NCI-H1105 treated with DMSO at 0.1 percent for 48 hours (cell line): ENCODE measurements around the gene TMED10.
"Not testable (repeated sequence)": the region's sequence is repeated elsewhere in the genome, so short reads cannot be mapped to it uniquely, and the experiment has no call there.

ENCODE experiments used
- DNase-seq: peaks from one replicate; lab custom pipeline; 2025; lab: John Stamatoyannopoulos, UW

Gene TMED10

DNA sequence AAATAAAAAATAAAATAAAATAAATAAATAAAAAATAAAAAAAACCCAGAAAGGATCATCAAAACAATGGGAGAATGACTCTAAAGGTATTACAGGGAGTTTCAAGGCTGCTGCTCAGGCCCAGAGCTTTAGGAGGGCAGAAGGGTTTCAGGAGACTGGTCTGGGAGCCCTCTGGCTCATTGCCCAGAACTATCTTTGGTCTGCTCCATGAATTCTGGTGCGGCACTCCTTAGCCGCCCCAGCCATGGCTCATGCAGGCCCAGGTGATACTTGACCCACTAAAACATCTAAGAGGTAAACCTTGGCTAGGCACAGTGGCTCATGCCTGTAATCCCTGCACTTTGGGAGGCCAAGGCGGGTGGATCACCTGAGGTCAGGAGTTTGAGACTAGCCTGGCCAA is 14.7 kb upstream of the TMED10 start:
- no peak for DNase-seq

DNA sequence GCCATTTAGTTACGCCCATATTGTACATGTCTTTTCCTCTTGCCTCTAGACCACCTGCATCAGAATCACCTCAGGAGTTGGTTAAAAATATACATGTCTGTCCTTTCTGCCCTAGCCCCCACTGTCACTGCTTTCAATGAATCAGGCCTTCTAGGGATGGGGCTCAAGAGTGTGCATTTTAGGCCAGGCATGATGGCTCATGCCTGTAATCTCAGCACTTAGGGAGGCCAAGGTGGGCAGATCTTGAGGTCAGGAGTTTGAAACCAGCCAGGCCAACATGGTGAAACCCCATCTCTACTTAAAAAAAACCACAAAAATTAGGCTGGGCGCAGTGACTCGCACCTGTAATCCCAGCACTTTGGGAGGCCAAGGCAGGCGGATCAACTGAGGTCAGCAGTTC is 13.6 kb upstream of the TMED10 start:
- no peak for DNase-seq

DNA sequence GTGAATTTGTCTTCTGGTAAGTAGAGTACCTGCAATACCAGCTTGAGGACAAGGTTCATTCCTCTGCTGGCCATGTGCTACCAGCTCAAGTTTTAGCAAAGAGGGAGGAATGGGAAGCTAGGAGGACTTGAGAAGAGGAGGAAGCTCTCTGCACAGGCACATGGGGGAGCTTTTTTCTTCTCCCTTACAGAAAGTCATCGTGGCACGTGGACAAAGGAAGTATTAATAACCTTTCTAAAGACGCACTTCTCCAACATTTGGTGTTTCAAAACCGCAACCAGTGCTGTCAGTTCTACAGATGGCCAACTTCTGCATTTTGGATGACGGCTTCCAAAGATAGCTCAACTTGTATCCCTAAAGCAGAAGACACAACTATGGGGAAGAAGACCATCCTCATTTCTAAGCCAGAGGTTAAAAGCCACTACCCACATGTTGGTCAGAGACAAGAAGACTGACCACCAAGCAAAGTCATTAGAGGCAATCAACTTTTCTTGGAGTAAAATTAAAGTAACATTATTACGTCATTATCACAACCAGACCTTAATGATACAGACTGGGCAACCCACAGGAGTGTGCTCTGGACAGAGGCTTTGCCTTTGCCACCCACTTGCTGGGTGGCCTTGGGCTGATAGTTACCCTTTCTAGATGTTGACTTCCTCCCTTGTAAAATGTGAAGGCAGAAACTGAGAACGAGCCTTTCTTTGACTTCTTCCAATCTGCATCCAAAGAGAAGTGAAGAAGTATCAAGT is 12.3 kb upstream of the TMED10 start:
- no peak for DNase-seq

DNA sequence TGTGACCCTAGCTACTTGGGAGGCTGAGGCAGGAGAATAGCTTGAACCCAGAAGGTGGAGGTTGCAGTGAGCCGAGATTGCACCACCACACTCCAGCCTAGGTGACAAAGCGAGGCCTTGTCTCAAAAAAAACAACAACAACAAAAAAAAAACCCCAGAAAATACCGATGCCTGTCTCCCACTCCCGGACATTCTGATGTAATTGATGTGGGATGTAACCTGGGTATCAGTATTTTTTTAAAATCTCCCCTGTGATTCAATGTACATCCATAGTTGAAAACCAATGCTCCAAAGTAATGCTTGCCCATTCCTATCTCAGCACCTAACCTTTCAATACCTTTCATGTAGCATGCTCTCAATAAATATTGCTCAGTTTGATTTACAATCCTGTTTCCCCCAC is 11.7 kb upstream of the TMED10 start:
- no peak for DNase-seq

DNA sequence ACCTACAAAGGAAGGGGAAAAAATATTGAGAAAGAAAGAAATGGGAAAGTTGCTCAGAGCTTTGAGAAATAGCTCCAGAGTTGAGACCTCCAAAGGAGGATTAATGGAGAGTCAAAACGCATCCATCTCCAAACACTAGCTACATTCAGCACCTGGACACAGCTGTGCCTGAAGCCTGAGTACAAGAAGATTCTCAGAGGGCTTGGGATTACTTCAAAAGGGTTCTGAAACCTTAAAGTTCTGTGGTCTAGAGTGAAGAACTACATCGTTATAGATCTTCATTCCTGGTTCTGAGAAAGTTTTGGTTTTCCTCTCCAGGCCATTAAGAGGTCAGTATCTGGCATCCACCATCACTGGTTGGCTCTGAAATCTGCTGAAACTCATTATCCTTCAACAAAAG is 10.5 kb upstream of the TMED10 start:
- no peak for DNase-seq

DNA sequence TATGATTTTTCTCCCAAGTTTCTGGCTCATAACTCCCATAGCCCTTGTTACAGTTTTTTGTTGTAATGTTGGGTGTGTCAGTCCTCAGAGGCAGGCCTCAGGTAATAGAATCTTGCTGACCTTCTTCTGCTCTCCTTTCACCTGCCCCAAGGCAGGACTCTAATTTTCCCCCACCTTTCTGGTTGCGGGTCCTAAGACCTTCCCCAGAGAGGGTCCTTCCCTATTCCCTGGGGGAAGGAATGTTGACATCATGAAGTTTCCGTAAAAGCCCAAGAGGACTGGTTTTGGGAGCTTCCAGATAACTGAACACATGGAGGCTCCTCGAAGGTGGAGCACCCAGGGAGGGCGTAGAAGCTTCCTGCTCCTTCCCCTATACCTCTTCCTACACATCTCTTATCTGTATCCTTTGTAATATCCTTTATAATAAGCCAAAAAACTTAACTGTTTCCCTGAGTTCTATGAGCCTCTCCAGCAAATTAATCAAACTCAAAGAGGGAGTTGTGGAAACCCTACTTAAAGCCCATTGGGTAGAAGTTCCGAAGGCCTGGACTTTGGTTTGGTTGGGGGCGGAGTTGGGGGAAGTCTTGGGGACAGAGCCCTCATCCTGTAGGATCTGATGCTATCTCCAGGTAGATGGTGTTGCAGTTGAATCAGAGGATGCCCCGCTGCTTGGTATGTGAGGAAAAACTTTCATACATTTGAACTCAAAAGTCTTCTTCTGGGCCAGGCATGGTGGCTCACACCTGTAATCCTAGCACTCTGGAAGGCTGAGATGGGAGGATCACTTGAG is 9.0 kb upstream of the TMED10 start:
- DNase-seq, result no peak

DNA sequence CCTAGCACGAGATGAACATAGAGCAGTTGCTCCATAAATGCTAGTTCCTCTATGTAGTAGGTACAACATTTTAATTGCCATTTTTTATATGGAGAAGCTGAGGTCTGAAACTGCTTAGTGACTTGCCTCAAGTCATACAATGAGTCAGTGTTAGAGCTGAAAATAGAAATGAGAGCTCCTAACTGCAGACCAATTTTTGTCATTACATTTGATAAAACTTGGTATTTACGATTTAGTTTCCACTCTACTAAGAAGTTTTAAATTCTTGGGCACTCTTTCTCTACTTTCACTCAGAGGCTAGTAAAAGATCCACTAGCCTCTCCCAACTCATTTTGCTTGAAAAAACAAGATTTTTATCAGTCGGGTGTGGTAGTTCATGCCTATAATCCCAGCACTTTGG is 8.1 kb upstream of the TMED10 start:
- no peak for DNase-seq

DNA sequence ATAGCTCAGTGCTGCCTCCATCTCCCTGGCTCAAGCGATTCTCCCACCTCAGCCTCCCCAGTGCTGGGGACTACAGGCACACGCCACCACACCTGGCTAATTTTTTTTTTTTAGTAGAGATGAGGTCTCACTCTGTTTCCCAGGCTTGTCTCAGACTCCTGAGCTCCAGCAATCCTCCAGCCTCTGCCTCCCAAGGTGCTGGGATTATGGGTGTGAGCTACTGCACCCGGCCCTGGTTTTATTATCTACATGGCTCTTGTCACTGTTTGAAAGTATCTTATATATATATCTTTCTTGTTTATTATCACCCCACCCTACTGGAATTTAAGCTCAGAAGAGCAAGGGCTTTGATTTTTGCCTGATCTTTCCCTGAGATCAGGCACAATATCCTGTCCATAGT is 7.6 kb upstream of the TMED10 start:
- DNase-seq, result no peak

DNA sequence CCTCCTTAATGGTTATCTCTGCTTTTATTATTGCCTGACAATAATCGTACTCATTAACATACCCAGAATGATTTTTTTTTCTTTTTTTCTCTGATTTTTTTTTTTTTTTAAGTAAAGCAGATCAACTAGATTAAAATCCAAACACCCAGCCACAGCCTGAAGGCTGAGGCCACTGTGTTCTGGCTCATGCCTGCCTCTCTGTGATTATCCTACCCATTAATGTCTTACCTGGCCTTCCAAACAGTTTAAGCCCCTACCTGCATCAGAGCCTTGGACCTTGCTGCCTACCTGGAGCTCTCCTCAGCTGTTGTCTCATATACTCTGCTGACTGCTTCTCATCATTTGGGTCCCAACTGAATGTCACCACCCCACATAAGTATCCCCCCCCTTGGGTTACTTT is 6.8 kb upstream of the TMED10 start:
- DNase-seq, result no peak

DNA sequence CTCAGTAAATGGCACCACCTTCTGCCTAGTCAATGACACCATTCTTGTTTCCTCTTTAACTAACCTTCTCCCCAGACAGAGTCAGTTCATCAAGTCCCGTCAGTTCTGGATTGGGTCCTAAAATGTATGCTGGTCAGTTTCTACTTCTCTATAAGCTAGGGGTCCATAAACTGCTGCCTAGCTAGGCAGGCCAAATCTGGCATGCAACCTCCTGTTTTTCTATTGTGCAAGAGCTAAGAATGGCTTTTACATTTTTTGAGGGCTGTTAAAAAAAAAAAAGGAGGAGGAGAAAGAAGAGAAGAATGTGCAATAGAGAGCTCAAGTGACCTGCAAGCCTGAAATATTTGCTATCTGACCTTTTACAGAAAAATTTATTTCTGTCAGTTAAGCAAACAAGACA is 6.4 kb upstream of the TMED10 start:
- DNase-seq, result no peak

DNA sequence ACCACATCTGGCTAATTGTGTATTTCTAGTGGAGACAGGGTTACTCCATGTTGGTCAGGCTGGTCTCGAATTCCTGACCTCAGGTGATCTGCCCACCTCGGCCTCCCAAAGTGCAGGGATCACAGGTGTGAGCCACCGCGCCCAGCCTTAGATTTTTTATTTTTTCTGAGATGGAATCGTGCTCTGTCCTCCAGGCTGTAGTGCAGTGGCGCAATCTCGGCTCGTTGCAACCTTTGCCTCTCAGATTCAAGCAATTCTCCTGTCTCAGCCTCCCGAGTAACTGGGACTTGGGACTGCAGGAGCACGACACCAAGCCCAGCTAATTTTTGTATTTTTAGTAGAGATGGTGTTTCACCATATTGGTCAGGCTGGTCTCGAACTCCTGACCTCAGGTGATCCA is 5.8 kb upstream of the TMED10 start:
- not testable (repeated sequence) for DNase-seq

DNA sequence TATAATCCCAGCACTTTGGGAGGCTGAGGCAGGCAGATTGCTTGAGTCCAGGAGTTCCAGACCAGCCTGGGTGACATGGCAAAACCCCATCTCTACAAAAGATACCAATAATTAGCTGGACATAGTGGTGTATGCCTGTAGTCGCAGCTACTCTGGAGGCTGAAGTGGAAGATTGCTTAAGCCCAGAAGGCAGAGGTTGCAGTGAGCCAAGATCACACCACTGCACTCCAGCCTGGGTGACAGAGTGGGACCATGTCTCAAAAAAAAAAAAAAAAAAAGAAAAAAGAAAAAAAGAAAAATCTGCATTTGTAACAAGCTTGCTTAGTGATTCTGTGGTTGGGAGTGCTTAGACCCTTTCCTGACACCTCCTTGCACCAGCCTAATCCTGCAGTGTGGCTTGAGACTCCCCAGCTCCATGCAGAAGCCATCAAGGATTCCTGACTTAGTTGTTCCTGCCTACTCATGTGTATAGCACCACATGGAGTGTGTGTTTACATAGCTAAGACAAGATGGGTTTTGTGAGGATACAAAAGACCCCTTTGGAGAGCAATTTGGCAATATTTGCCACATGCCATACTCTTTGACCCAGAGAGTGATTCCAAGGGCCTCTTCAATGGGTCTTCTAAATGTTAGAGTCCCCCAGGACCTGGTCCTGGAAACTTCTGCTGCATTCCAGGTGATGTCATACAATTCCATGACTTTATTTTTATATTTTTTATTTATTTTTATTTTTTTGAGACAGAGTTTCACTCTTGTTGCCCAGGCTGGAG is 5.1 kb upstream of the TMED10 start:
- no peak for DNase-seq

DNA sequence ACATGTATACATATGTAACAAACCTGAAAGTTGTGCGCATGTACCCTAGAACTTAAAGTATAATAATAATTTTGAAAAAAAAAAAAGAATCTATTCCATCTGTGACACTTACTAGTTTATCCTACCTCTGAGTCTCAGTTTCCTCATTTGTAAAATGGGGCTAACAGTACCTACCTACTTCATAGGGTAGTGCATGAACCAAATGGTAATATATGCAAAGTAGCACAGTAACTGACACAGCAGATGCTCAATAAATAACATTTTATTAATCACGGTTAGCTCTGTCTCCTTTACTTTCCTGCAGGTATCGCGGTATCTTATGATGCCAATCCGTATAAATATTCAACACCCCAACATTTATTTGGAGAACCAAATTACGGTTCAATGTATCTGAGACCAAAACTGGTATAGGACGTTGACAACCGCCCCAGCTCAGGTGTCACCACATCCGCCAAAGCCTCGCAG is 703 bp downstream of the TMED10 start:
- no peak for DNase-seq

DNA sequence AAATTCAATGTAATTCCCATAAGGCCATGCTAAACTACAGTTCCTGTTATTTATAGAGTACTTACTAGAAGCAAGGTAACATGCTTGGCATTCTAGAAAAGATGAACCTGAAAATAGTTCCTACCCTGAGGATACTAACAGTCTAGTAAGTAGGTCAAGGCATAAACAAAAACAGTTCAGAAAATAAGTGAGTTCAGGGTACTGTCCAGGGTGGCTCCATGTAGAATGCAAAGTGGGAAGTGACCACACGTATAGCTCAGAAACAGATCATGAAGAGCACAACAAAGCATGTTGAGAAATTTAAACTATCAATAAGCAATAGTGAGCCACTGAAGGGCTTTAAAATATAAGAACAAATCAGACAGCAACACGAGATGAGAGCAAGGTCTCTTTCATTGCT is 2.3 kb downstream of the TMED10 start:
- no peak for DNase-seq

DNA sequence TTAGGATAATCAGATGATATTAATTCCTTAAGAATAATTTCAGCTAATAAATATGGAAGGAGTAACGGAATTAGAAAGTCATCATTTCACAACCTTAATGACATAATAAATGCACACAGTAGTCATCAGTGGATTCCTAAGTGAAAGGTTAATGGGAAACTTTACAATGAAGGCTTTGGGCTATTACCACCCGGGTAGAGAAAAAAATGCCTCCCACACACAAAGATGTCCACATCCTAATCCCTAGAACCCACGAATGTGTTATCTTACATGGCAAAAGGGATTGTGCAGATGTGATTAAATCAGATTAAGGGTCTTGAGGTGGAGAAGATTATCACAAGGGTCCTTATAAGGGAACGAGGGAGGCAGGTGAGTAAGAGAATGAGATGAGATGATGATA is 5.6 kb downstream of the TMED10 start:
- no peak for DNase-seq

DNA sequence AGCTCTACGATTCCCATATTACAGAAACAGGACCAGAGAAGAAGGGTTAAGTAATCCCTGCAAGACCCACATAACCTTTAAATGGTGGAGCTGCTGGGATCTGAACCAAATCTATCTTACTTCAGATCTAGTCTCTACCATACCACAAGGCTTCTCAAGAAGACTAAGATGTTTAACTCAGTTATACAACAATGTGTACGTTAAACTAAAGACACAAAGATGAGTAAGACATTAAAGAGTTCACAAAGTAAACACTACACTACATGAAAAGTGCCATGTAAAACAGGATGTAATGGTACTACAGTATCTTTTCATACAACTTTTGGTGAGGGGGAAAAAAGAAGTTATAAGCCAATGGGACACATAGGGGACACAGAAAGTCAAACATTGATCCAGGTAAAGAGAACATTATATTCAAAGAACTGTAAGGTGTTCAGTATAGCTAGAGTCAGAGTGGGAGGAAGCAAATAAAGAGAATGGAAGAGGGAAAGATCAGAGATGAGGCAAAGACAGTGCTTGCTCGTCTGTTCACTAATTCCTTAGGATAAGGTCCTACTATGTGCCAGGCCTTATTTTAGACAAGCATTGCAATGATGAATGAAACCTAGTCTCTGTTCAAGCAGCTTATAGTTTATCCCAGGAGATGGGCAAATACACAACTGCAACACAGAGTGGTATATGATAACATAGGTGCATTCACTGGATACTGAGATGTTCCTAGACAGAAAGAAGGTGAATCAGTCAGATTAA is 7.7 kb downstream of the TMED10 start:
- DNase-seq, result no peak

DNA sequence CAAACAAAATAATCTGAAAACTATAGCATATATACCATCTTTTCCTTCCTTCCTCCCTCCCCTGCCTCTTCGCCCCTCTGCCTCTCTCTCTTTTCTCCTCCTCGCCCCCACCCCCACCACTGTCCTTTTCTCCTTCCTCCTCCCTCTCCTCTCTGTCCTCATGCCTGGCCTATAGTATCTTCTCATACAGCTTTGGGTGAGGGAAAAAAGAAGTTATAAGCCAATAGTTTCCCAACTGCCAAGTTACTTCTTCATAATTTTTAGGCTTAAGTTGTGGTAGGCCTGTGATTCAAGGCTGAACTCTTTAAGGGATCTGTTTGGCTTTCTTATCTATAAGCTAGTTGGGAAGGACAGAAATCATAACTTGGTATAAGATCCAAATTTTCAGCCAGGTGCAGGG is 9.1 kb downstream of the TMED10 start:
- DNase-seq, result no peak

DNA sequence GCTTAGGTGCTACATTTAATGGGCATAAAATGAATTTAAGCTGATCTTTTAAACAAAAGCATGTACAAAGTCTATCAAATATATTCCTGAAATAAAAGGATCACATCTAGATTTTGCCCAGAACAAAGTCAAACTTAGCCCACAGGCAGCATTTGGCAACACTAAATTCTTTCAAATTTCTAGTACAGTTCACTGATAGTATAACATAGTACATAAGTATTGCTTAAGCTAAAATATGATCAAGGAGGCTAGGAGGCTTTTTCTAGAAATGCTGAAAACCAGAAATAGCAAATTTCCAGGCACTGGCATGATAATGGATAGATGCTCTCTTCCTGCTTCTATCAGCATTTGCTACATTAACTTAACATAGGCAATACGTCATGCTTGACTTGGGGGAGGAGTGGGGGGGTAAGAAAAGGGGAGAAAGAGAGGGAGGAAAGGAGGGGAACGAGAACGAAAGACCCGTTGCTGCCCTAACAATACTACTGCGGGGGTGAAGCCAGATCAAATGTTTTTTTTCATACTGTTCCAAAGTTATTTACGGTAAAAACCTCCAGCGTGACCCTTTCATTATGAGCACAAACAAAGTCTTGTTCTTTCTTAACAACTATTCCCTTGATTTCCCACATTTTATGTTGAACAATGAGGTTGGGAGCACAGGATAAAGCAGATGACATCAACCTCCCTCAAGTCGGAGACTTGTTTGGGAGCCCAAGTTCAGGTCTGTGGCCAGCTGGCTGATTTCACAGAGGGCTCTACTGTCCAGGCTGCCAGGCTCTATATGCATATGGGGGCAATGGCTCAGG is 10.6 kb downstream of the TMED10 start:
- DNase-seq, result no peak

DNA sequence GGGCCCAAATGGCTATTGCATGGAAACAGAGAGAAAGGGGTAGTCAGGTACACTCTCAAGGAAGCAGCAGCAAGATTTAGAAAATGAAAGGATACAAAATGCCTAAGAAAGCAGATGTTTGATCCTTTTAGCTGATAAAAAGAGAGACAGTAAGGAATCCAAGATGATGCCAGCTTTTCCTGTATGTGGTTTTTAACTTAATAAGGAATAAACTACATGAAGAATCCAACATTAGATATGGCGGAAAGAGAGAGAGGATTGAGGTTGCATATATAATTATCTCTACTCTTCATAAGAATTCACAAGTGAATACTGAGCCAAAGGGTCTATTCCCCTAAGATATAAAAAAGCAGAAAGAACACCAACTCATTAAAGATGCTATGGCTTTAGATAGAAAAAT is 11.6 kb downstream of the TMED10 start:
- no peak for DNase-seq

DNA sequence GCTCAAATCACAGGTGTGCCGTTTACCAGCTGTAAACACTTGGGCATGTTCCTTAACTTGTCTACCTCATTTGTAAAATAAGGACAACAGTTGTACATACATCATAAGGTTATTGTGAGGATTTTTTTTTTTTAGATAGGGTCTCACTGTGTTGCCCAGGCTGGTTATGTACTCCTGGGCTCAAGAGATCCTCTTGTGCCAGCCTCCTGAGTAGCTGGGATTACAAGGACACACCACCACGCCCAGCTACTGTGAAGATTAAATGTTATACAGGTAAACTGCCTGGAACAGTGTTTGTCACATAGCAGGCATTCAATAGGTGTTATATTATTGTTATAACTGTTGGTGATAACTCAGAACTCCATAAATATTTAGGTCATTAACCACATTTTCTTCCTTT is 12.7 kb downstream of the TMED10 start:
- no peak for DNase-seq

DNA sequence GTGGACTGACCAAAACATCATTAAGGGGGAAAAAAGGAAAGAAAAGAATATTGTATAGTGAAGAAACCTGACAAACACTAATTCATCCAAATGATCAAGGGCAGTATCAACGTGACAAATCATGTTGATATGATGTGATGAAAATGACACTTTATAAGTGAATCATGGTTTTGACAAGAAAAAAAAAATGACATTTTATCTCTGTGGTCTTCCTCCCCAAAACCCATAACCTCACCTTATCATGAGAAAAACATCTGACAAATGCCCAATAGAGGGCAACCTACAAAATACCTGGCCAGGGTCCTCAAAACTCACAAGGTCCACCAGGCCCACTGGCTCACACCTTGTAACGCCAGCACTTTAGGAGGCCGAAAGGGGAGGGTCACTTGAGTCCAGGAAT is 13.8 kb downstream of the TMED10 start:
- DNase-seq, result no peak
